Keratinocyte (primary cell): ENCODE measurements around the gene CCER1.

ENCODE experiments used
- EZH2 ChIP-seq: IDR thresholded peaks from one replicate; pipeline ENCODE4 v1.6.1; 2012; ENCODE audit warnings: inconsistent platforms, mild to moderate bottlenecking, low read length, moderate library complexity
- TF ChIP-seq, protein P1 (sequence below), 3 experiments: IDR thresholded peaks in 1 of 3; conservative IDR thresholded peaks in 1 of 3; optimal IDR thresholded peaks in 1 of 3; 2 replicates in 2 of 3; 3 replicates in 1 of 3; pipeline versions ENCODE3 to v1.5.1; 2011; ENCODE audit warnings: low read length in 3 of 3, mild to moderate bottlenecking in 3 of 3, moderate library complexity in 2 of 3, control low read depth in 1 of 3, inconsistent platforms in 1 of 3; ENCODE audit not compliant: insufficient read depth in 2 of 3; ENCODE audit errors: extremely low read depth in 1 of 3

DNA sequence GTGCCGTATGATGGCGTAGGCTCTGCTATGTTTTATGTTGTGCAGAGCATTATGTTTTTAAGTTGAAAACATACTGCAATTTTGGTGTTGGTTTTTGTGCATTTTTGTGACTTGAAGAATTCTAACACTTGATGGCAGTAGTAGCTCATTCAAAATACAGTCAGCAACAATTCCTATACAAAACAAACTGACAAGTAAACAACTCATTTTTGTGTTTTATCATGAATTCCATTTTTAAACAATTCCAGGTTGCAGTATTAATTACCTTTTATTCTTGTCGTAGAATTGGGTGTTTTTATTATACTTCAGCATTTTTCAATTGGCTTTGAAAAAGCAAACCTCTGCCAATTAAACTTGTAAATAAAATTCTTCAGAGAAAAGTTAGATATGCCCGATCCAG, 4.1 kb upstream of the CCER1 start:
- TF ChIP-seq, protein P1, sequence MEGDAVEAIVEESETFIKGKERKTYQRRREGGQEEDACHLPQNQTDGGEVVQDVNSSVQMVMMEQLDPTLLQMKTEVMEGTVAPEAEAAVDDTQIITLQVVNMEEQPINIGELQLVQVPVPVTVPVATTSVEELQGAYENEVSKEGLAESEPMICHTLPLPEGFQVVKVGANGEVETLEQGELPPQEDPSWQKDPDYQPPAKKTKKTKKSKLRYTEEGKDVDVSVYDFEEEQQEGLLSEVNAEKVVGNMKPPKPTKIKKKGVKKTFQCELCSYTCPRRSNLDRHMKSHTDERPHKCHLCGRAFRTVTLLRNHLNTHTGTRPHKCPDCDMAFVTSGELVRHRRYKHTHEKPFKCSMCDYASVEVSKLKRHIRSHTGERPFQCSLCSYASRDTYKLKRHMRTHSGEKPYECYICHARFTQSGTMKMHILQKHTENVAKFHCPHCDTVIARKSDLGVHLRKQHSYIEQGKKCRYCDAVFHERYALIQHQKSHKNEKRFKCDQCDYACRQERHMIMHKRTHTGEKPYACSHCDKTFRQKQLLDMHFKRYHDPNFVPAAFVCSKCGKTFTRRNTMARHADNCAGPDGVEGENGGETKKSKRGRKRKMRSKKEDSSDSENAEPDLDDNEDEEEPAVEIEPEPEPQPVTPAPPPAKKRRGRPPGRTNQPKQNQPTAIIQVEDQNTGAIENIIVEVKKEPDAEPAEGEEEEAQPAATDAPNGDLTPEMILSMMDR (optimal IDR thresholded peaks at IDR 0.05 in 1 of 3, IDR thresholded peaks at IDR 0.05 in 1 of 3, conservative IDR thresholded peaks at IDR 0.05 in 1 of 3; ENCODE audit: extremely low read depth in 1 of 3, insufficient read depth in 2 of 3, low read length in 3 of 3) = no peak
- TF ChIP-seq EZH2 = no peak
